ENCODE data around the gene INTS3. TPM values are rescaled to one million over a fixed set of nuclear protein-coding genes. Genes with fewer than 3 reads are reported as not detected.

Gene INTS3
- total and polyA plus RNA-seq, 10 of the 15 experiments (the other 5 are each of a cell fraction or from before 2014, with no cell fraction given), result 12.6 to 87.4 (median 30.8) TPM

DNA sequence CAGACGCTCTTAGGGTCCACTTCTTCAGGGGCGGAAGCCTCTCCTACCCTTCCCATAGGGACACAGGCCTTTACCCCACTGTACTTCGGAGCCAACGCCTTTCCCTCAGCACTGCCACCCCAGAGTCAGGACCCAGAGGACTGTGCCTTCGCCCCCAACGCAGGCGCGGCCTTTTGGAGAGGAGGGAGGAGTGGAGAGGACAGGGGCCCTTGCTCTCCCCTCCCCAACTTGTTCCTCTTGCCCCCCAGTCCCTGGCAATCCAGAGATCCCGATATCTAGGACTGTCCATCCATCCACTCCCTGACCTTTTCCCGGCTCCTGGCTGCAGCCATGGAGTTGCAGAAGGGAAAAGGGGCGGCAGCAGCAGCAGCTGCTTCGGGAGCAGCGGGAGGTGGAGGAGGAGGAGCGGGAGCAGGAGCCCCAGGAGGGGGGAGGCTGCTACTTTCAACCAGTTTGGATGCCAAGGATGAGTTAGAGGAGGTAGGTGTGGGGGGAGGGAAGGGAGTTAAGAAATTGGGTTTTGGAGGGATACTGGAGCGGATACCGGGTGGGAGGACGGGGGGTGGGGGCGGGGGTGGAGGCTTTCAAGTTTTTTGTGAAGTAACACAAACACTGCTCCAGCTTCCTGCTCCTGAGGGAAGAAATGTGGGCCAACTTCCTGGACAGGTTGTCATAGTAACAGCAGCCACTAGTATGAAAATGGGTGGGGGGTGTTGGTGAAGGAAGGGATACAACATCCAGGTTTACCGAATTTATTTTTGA lies 636 bp downstream of the INTS3 start (continued):
- no peak for TF ChIP-seq TARDBP (IDR thresholded peaks at IDR 0.05; ENCODE audit: borderline replicate concordance)
- no peak for TF ChIP-seq POLR2A (IDR thresholded peaks at IDR 0.05; ENCODE audit: low read depth, low read length)
- TF ChIP-seq ZSCAN29 (IDR thresholded peaks at IDR 0.05), result no peak
- peak in 1 of 2 experiments; percentile 10; a peak in 1 of 3 replicates for TF ChIP-seq EGR1 (IDR thresholded peaks at IDR 0.05; ENCODE audit: borderline replicate concordance in 1 of 2, low read depth in 2 of 2, low read length in 2 of 2)
- TF ChIP-seq, protein P1, sequence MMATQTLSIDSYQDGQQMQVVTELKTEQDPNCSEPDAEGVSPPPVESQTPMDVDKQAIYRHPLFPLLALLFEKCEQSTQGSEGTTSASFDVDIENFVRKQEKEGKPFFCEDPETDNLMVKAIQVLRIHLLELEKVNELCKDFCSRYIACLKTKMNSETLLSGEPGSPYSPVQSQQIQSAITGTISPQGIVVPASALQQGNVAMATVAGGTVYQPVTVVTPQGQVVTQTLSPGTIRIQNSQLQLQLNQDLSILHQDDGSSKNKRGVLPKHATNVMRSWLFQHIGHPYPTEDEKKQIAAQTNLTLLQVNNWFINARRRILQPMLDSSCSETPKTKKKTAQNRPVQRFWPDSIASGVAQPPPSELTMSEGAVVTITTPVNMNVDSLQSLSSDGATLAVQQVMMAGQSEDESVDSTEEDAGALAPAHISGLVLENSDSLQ (IDR thresholded peaks at IDR 0.05), result no peak
- TF ChIP-seq IKZF2 (IDR thresholded peaks at IDR 0.05), result 0 out of 4 replicates have a peak, but pooled peaks of 1 of the 2 experiments have one; percentile 42
- TF ChIP-seq JUNB (IDR thresholded peaks at IDR 0.05), result no peak
- TF ChIP-seq, protein P2, sequence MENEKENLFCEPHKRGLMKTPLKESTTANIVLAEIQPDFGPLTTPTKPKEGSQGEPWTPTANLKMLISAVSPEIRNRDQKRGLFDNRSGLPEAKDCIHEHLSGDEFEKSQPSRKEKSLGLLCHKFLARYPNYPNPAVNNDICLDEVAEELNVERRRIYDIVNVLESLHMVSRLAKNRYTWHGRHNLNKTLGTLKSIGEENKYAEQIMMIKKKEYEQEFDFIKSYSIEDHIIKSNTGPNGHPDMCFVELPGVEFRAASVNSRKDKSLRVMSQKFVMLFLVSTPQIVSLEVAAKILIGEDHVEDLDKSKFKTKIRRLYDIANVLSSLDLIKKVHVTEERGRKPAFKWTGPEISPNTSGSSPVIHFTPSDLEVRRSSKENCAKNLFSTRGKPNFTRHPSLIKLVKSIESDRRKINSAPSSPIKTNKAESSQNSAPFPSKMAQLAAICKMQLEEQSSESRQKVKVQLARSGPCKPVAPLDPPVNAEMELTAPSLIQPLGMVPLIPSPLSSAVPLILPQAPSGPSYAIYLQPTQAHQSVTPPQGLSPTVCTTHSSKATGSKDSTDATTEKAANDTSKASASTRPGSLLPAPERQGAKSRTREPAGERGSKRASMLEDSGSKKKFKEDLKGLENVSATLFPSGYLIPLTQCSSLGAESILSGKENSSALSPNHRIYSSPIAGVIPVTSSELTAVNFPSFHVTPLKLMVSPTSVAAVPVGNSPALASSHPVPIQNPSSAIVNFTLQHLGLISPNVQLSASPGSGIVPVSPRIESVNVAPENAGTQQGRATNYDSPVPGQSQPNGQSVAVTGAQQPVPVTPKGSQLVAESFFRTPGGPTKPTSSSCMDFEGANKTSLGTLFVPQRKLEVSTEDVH (IDR thresholded peaks at IDR 0.05; ENCODE audit: low read depth, partially characterized antibody), result no peak
- TF ChIP-seq CBX5 (IDR thresholded peaks at IDR 0.05; ENCODE audit: low read depth), result no peak
- TF ChIP-seq HDAC6 (IDR thresholded peaks at IDR 0.05; ENCODE audit: unreplicated experiment), result no peak
- TF ChIP-seq SPI1 (IDR thresholded peaks at IDR 0.05; ENCODE audit: borderline replicate concordance, insufficient read depth, low read depth, low read length), result no peak
- TF ChIP-seq ASH2L (IDR thresholded peaks at IDR 0.05; ENCODE audit: borderline replicate concordance, low read depth), result no peak
- TF ChIP-seq KLF5 (IDR thresholded peaks at IDR 0.05; ENCODE audit: partially characterized antibody), result no peak
- no peak for TF ChIP-seq BACH1 (IDR thresholded peaks at IDR 0.05; ENCODE audit: borderline replicate concordance)
- TF ChIP-seq NFYA (IDR thresholded peaks at IDR 0.05; ENCODE audit: borderline replicate concordance, low read depth, low read length), result no peak
- TF ChIP-seq FOS (IDR thresholded peaks at IDR 0.05; ENCODE audit: borderline replicate concordance, extremely low read depth, insufficient read length), result no peak
- TF ChIP-seq FOXK2 (IDR thresholded peaks at IDR 0.05), result no peak
- TF ChIP-seq NR2C1 (IDR thresholded peaks at IDR 0.05), result no peak
- no peak for TF ChIP-seq TBL1XR1 (IDR thresholded peaks at IDR 0.05; ENCODE audit: low read depth, low read length)
- peak; percentile 41; the same call in 1 of the 2 replicates for TF ChIP-seq HDGF (IDR thresholded peaks at IDR 0.05)
- no peak for TF ChIP-seq SP1 (IDR thresholded peaks at IDR 0.05; ENCODE audit: low read depth, low read length)
- no peak for TF ChIP-seq SMAD1 (IDR thresholded peaks at IDR 0.05; ENCODE audit: low read depth, partially characterized antibody)
- no peak for TF ChIP-seq HDAC2 (IDR thresholded peaks at IDR 0.05)
- peak; percentile 4; the same call in 1 of the 2 replicates for TF ChIP-seq SMAD5 (IDR thresholded peaks at IDR 0.05; ENCODE audit: low read depth)
- no peak for TF ChIP-seq EP300 (IDR thresholded peaks at IDR 0.05; ENCODE audit: borderline replicate concordance in 1 of 2, control insufficient read depth in 1 of 2, low read depth in 2 of 2, low read length in 2 of 2)
- no peak for TF ChIP-seq CREM (IDR thresholded peaks at IDR 0.05; ENCODE audit: low read depth)
- no peak for TF ChIP-seq MEF2B (IDR thresholded peaks at IDR 0.05; ENCODE audit: partially characterized antibody, poor library complexity, severe bottlenecking)
- TF ChIP-seq ATF7 (IDR thresholded peaks at IDR 0.05; ENCODE audit: low read depth), result no peak

All from GM12878 (cell line).